HG03442 (cell line): ENCODE measurements around the gene ARHGEF39.
"Not testable (repeated sequence)": the region's sequence is repeated elsewhere in the genome, so short reads cannot be mapped to it uniquely, and the experiment has no call there.

Source experiments
- ATAC-seq: cut with Tn5 transposase; IDR thresholded peaks from one replicate; pipeline ENCODE4 v1.9.1; 2021; ENCODE audit warnings: mild to moderate bottlenecking, moderate library complexity; ENCODE audit not compliant: unreplicated experiment

ARHGEF39 gene

DNA sequence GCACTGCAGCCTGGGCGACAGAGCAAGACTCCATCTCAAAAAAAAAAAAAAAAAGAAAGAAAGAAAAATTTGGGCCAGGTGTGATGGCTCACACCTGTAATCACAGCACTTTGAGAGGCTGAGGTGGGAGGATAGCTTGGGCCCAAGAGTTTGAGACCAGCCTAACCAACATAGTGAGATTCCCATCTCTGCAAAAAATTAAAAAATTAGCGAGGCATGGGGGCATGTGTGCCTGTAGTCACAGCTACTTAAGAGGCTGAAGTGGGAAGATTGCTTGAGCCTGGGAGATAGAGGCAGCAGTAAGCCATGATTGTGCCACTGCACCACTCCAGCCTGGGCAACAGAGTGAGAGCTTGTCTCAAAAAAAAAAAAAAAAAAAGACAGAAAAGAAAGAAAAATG, 11.4 kb downstream of the ARHGEF39 start:
- no peak for ATAC-seq

DNA sequence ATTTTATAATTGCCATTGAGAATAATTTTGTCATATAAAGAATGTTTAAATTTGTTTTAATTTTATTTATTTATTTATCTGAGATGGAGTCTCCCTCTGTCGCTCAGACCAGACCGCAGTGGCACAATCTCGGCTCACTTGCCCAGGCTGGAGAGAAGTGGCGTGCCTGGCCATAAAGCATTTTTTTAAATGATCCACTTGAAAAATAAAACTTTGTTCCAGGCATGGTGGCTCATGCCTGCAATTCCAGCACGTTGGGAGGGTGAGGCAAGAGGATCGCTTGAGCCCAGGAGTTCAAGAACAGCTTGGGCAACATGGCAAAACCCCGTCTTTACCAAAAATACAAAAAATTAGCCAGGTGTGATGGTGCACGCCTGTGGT, 12.2 kb downstream of the ARHGEF39 start:
- ATAC-seq: no peak

- no peak for ATAC-seq
Observed at GRCh38 chr9:35651956-35652828, 12.8 kb downstream of the ARHGEF39 start.

DNA sequence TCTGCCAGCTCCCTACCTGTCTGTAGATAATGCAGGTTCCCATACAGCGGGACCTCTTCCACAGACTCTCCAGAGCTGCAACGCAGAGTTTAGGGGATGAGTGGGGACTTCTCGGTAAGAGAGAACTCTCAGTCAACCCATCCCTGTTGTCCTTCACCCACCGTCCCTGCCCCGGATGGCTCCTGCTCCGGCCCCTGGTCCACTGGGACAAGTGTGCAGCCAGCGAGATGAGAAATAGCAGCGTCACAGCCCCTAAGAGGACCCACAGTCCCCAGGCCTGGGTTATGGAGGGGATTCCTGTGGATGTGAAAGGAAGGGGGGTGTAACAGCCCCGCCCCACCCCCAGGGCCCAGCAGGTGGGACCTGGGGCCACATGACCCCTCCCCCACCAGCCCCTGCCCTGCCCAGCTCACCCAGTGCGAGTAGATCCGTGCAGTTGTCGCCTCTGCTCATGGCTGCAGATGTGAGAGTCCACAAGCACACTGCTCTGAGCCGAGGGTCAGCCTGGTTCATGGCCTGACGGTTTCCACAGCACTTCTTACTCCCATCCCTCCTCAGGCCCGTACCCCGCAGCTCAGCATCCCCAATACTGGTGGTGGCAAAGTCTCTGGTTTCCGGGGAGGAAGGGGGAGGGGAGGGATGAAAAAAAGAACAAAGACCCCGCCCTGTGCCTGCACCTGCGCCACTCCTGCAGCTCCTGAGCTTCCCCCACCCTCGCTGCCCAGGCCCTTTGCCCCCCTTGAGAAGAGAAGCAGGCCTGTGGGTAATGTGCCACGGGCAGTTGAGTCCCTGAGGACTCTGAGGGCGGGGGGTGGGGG, 14.4 kb downstream of the ARHGEF39 start, which contains the start of gene SIT1:
SIT1 (minus strand) TSS at position 591 of the 818 bp plus-strand sequence; CDS start at position 513, 78 bp downstream.
- ATAC-seq: no peak

- no peak for ATAC-seq
Observed at GRCh38 chr9:35649431-35650340, 15.3 kb downstream of the ARHGEF39 start.

DNA sequence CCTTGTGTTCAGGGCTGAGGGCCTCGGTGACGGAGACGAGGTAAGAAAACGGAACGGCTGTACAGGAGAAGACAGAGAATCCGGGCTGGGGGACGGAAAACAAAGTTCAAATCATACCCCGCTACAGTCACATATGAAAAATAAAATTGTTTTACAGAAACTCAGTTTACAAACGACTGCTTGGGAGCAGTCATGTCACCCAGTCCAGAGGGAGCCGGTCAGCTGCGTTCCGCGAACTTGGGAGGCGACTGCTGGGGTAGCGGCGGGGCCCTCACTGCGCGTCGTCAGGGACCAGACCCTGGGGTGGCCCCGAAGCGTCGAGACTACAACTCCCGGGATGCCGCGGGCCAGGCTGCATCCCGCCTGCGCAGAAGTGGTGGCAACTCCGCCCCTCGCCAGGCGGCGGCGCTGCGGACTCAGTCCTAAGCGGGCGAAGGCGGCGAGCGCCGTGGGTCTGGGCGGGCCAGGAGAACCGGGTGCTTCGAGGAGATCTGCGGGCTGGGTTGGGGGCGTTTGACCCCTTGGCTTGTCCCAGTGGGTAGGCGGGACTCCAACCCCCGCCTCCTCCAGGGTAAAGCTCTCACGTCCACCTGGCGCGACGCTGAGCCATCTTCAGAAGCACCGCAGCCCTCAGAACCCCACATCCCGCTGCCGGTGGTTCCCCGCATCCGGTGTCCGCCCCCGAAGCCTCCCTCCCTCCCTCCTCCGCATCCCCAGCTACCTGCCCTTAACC, 18.3 kb downstream of the ARHGEF39 start:
- ATAC-seq: peak; percentile 84

DNA sequence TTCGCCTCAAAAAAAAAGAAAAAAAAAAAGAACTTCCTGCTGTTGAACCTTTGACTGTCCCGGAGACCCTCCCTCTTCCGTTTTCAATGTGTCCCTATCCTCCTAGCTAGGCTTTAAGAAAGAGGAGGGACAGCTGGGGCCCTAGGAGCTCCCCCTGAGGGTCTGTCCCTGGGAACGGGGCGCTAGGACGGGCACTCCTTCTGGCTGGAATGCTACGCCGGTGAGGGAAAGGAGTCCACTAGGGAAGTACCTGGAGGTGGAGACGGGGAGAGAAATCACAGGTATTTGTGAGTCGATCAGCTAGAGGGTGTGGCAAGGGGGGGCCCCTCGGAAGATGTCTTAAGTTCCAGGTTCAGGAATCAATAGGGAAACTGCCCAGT, 18.9 kb downstream of the ARHGEF39 start:
- no peak for ATAC-seq

- not testable (repeated sequence) for ATAC-seq
Observed at GRCh38 chr9:35645736-35646135, 19.3 kb downstream of the ARHGEF39 start.

GRCh38 chr9:35643046-35643445, 21.9 kb downstream of the ARHGEF39 start:
- ATAC-seq: no peak

DNA sequence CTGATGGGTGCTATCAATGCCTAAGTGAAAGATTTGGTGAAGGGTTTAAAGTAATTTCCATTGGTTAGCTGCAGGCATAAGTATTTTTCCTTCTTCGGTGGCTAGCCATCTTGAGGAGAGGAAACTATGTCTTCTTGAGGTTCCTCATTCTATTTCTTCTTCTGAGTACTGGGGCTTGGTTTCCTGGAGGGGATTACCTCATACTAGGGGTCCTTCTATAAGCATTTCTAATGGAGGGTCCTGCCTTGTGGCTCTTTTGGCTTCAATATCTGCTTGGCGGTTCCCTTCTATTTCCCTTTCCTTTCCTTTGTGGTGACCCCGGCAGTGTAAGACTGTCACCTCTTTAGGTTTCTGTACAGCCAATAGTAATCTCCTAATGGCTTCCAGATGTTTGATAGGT, 23.5 kb downstream of the ARHGEF39 start:
- ATAC-seq: not testable (repeated sequence)

DNA sequence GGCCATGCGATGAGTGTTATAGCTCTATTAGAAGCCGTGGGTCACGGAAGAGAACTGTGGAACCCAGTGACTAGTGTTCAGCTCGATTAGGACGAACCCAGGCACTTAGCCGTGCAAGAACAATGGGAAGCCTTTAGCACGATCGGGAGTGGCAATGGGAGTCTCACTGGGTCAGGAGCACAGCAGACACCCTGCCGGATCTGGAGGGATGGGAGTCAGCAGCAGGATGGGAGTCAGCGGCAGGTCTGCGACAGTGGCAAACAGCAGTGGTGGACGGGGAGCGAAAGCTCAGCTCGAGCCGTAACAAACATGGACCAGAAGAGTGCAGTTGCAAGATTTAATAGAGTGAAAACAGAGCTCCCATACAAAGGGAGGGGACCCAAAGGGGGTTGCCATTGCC, 24.6 kb downstream of the ARHGEF39 start:
- ATAC-seq: not testable (repeated sequence)

GRCh38 chr9:35639631-35640030, 25.4 kb downstream of the ARHGEF39 start:
- no peak for ATAC-seq

- not testable (repeated sequence) for ATAC-seq
Observed at GRCh38 chr9:35639225-35639624, 25.8 kb downstream of the ARHGEF39 start.

DNA sequence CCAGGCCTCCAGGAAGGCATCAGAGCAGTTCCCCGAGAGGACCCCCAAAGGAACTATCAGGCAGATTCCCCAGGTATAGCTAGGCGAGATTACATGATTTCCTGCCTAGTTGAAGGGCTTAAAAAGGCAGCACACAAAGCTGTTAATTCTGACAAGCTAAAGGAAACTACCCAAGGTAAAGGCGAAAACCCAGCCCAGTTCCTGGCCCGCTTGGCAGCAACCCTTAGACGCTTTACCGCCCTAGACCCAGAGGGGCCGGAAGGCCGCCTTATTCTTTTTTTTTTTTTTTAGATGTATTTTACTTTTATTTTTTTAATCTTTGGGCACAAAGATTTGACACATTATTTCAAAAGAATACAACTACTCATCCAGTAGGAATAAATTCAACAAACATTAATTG, 26.2 kb downstream of the ARHGEF39 start:
- not testable (repeated sequence) for ATAC-seq

- ATAC-seq: not testable (repeated sequence)
Observed at GRCh38 chr9:35637427-35637955, 27.5 kb downstream of the ARHGEF39 start.

- not testable (repeated sequence) for ATAC-seq
Observed at GRCh38 chr9:35636877-35637246, 28.1 kb downstream of the ARHGEF39 start.

DNA sequence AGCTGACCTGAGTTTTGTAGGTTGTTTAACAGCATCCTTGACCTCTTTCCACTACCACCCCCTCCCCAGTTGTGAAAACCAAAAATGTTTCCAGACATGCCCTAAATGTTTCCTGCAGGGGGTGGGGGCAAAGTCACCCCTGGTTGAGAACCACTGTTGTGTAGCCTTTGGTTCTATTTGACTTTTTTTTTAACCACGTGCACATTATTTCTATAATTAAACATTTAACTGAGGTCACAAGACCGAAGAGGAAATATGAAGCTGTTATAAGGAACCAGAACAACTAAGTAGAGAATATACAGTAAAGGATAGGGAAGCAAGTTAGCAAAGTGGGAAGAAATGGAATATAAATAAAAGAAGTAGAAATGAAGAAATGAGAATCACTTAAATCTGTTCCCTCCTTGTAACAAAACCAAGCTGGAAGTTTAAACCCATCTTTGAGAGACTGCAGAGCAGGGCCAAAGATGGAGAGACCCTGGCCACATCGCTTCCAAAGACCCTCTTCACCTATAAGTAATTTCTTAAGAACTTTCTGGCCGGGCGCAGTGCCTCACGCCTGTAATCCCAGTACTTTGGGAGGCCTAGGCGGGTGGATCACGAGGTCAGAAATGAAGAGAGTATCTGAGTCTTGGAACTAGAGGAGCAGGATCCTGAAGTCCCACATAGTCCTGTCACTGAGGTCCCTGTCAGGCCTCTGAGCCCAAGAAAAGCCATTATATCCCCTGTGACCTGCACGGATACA, 28.7 kb downstream of the ARHGEF39 start:
- ATAC-seq: no peak

GRCh38 chr9:35635730-35636129, 29.3 kb downstream of the ARHGEF39 start:
- no peak for ATAC-seq

DNA sequence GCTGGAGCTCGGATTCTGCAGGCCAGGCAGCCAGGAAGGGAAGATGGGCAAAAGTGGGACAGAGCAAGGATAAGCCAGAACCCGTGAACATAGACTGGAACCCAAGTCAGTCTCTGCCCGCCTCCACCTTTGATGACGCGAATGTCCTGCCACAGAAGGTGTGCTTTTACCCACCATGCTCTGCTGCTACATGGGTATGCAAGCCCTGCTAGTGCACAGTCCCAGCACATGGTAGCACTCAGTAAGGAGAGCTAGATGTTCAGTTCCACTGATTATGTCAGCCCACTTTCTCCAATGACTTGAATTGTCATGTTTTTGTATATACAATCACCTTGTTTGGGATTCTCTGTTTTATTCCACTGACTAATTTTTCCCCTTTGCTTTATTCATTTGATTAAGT, 35.4 kb downstream of the ARHGEF39 start:
- no peak for ATAC-seq
